ENCODE measurements around the gene NACC2. TPM values are rescaled to one million over a fixed set of nuclear protein-coding genes. Genes with fewer than 3 reads are reported as not detected.

NACC2 gene
- total RNA-seq, 1 donor from 2014 or later = 3.9 TPM

DNA sequence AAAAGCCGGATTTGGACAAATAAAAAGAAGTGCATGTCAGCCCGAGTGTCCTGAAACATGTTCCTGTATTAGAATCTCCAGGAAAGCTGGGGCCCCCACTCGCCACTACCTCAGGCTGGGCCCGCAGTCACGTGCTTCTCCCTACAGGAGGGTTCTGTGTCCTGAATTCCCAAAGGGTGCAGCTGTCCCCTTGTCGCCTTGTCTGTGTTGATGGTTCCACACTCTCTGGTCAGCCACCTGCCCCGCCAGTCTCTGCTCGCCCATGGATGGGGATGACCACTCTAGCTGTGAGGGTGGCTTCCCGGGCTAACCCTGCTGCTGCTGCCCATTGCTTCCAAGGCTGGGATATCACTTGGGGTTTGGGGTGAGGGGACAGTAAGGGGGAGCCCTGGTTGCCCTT lies 26.7 kb upstream of the NACC2 start:
- Mint-ChIP-seq H3K9me3 (ENCODE audit: unreplicated experiment) (no peaks in the 10 kb centered on the region), H3K27me3 (ENCODE audit: unreplicated experiment) (peaks cover 8% of the 10 kb centered on the region), H3K36me3 (ENCODE audit: unreplicated experiment) (no peaks in the 10 kb centered on the region), H3K4me3 (ENCODE audit: unreplicated experiment) (no peak overlapping the region), H3K4me1 (ENCODE audit: low read depth, unreplicated experiment) (no peaks in the 10 kb centered on the region), H3K27ac (ENCODE audit: unreplicated experiment) (no peak overlapping the region)
- no peak for DNase-seq
- TF ChIP-seq, protein P1, sequence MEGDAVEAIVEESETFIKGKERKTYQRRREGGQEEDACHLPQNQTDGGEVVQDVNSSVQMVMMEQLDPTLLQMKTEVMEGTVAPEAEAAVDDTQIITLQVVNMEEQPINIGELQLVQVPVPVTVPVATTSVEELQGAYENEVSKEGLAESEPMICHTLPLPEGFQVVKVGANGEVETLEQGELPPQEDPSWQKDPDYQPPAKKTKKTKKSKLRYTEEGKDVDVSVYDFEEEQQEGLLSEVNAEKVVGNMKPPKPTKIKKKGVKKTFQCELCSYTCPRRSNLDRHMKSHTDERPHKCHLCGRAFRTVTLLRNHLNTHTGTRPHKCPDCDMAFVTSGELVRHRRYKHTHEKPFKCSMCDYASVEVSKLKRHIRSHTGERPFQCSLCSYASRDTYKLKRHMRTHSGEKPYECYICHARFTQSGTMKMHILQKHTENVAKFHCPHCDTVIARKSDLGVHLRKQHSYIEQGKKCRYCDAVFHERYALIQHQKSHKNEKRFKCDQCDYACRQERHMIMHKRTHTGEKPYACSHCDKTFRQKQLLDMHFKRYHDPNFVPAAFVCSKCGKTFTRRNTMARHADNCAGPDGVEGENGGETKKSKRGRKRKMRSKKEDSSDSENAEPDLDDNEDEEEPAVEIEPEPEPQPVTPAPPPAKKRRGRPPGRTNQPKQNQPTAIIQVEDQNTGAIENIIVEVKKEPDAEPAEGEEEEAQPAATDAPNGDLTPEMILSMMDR (IDR thresholded peaks at IDR 0.05; ENCODE audit: partially characterized antibody, unreplicated experiment) = no peak

DNA sequence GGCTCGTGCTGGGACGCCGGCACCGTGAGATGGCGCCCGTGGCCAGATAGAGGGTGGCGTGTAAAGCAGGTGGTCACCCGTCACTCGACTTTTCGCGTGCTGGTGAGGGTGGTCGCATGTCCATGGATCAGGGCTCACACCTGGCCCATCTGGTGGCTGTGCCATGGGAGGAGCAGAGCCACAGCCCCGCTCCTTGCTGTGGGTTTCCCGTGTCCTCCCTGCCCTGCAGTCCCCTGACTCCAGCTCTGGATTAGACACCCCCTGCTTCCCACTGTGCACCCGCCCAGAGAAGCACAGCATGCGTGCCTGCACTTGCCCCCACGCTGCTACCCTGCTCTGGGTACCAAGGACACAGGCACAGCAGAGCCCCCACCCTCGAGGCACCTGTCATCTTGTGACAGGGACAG lies 25.4 kb upstream of the NACC2 start:
- H3K27me3 Mint-ChIP-seq (ENCODE audit: unreplicated experiment) = peaks cover 8% of the 10 kb centered on the region
- DNase-seq = no peak
- no peaks in the 10 kb centered on the region for H3K36me3 Mint-ChIP-seq (ENCODE audit: unreplicated experiment)
- no peak overlapping the region for H3K27ac Mint-ChIP-seq (ENCODE audit: unreplicated experiment)
- no peaks in the 10 kb centered on the region for H3K4me1 Mint-ChIP-seq (ENCODE audit: low read depth, unreplicated experiment)
- TF ChIP-seq, protein P1 (IDR thresholded peaks at IDR 0.05; ENCODE audit: partially characterized antibody, unreplicated experiment) = no peak
- no peaks in the 10 kb centered on the region for H3K9me3 Mint-ChIP-seq (ENCODE audit: unreplicated experiment)
- no peak overlapping the region for H3K4me3 Mint-ChIP-seq (ENCODE audit: unreplicated experiment)

- Mint-ChIP-seq H3K36me3 (ENCODE audit: unreplicated experiment) (no peaks in the 10 kb centered on the region), H3K9me3 (ENCODE audit: unreplicated experiment) (no peaks in the 10 kb centered on the region), H3K4me1 (ENCODE audit: low read depth, unreplicated experiment) (no peaks in the 10 kb centered on the region), H3K27ac (ENCODE audit: unreplicated experiment) (no peak overlapping the region), H3K27me3 (ENCODE audit: unreplicated experiment) (peaks cover 5% of the 10 kb centered on the region), H3K4me3 (ENCODE audit: unreplicated experiment) (peak overlapping the region; percentile 63)
- DNase-seq = no peak
- TF ChIP-seq, protein P1 (IDR thresholded peaks at IDR 0.05; ENCODE audit: partially characterized antibody, unreplicated experiment) = no peak
Observed at GRCh38 chr9:136119883-136120393, 24.8 kb upstream of the NACC2 start.

- Mint-ChIP-seq H3K27ac (ENCODE audit: unreplicated experiment) (no peak overlapping the region), H3K27me3 (ENCODE audit: unreplicated experiment) (peaks cover 5% of the 10 kb centered on the region), H3K9me3 (ENCODE audit: unreplicated experiment) (no peaks in the 10 kb centered on the region), H3K4me3 (ENCODE audit: unreplicated experiment) (peak overlapping the region; percentile 63), H3K36me3 (ENCODE audit: unreplicated experiment) (no peaks in the 10 kb centered on the region), H3K4me1 (ENCODE audit: low read depth, unreplicated experiment) (no peaks in the 10 kb centered on the region)
- TF ChIP-seq, protein P1 (IDR thresholded peaks at IDR 0.05; ENCODE audit: partially characterized antibody, unreplicated experiment) = no peak
- DNase-seq = no peak
Observed at GRCh38 chr9:136119061-136119882, 24.2 kb upstream of the NACC2 start.
